ENCODE data around the gene KCNH8.
A peak's percentile ranks its signal among the peaks of the same experiment; 100 is the strongest.

The KCNH8 gene

GRCh38 chr3:19506171-19506570 is 357.9 kb downstream of the KCNH8 start:
- DNase-seq = no peak

DNA sequence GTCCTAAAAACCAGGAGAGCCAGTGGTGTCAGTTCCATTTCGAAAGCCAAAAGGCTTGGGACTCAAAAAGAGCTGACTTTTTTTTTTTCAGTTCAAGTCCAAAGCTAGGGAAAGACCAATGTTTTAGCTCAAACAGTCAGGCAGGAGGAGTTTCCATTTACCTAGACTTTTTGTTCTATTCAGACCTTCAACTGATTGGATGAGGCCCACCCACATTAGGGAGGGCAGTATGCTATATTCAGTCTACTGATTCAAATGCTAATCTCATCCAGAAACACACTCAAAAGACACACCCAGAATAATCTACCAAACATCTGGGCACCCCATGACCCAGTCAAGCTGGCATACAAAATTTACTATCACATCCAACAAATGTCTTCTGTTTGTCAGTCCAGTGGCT is 374.0 kb downstream of the KCNH8 start:
- DNase-seq = no peak

DNA sequence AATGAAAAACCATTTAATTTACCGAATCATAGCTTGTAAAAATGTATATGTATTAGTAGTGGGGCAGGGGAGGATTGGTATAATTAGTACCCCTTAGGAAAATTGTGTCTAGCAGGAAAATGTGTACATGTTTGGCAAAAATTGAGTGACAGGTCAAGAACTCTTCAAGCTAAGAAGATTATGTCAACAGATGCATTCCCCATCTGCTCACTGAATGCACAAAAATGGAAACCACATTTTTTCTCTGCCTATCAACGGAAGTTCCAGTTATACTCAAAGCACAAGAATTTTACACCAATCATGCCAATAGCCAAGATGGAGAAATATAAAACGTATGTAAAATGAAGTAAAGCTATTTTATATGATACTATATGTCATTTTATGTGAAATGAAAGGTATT is 377.8 kb downstream of the KCNH8 start:
- DNase-seq = no peak

- DNase-seq = no peak
Measured at GRCh38 chr3:19527746-19528145, 379.4 kb downstream of the KCNH8 start.

DNA sequence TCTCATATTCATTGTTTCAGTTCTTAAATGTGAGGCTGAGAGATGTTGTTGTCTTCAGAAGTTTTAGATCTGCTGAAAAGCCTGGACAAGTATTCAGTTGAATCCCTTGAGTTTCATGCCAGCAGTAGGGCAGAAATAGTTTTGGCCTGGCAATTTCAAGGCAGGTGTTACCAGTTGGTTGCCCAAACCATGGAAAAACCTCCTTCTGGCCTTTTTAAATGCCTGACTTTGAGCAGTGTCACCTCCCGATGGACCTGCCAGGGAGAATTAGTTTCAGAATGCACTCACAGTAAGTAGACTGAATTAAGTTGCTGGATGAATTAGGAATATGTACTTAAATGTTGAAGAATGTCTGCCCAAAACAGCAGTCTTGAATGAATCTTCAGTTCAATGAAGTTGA is 383.1 kb downstream of the KCNH8 start:
- DNase-seq = no peak

- no peak for DNase-seq
Measured at GRCh38 chr3:19539518-19540392, 391.4 kb downstream of the KCNH8 start.

GRCh38 chr3:19540464-19540863 is 392.2 kb downstream of the KCNH8 start:
- DNase-seq = no peak

- DNase-seq = no peak
Measured at GRCh38 chr3:19541284-19541683, 393.0 kb downstream of the KCNH8 start.

GRCh38 chr3:19543212-19543841 is 395.0 kb downstream of the KCNH8 start:
- peak; percentile 17 for DNase-seq

DNA sequence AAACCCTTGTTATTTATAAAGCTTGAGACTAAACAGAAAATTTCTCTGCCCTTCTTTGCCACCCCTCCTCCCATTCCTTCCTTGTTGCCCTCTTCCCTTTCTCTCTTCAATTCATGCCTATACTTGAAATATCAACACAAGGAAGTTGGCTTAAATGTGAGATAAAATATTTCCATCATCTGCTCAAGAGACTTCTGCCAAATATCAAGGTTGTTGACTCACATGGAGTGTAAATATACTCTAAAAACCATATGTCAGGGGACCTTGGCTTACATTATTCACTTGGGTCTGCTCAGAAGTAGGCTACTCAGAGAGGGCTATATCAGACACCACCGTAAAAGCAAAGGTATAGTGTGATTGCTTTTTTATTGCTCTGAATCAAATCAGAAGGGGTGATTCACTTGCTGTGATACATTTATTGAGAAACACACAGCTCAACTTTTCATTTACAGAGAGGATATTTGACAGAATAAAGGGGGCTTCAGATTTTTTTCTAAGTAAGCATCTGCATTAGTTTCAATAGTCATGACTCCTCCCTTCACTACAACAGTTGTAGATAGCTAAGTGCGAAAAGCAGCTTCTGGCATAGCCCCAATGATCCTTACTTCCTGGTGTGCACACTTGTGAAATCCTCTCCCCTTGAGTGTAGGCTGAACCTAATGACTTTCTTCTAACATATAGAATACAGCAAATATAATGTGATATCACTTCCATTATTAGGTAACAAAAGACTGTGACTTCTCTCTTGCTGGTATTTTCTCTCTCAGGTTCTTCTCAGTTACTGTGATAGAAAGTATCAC is 399.6 kb downstream of the KCNH8 start:
- DNase-seq = no peak

DNA sequence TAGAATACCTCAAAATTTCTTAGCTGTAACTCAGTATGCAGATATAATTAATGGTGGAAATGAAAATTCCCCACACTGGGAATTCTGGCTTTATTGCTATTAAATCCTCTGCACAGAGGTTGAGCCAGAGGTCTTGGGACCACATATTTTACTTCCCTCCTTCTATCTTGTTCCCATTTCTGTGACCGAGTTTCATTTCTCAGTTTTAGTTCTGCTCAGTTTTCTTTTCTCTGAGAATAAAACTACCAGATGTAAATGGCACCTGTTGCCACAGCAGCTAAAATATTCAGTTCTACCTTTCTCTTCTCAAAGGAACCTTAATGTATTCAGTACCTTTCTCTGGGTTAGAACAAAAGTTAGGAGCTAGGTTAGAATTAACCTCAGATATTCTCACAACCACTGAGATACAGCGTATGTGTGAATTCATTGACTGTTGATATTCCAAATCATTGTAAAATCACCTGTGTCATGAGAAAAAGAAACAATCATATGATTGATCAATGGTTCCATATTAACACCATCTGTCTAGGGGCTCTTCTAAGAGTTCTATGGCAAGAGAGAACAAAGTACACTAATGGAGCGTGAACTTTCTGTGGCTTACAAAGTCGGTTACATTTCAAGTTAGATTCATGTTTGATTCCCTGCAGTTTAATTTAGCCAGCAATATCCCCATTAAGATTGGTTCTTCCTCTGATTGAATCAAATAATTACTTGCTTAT is 411.6 kb downstream of the KCNH8 start:
- no peak for DNase-seq

DNA sequence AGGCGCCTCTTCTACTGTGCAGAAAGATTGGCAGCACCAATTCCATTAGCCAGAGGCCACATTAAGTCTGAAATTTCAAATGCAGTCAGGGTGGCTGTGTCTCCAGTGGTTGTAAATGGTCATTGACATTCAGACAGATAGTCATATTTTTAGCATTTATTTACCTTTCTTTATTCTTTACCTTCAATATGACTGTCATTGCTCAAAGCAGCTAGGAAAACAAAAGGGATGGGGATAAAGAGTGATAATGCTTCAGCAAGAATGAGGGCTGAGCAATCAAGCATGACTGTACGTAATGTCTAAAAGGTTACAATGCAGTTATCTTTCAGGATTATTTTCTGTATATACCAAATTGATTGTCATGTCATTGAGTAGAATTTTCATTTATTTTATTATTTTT is 425.3 kb downstream of the KCNH8 start:
- no peak for DNase-seq

GRCh38 chr3:19574268-19574667 is 426.0 kb downstream of the KCNH8 start:
- DNase-seq = no peak

DNA sequence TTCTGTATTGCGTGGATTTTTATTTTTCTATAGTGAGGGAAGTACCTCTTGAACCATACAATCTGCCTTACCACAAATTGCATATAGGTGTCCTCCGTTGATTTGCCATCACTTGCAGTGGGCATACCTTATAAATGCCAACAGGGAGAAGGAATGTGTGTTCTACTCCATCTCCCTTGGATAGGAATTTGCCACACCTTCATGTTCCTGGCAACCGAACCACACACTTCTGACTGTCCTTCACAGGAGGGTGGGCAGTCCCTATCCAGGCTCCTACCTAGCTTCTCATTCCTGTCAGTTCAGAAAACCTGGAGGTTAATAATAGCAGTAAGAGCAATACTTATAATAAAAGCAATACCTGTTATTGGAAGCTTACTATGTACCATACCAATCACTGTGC is 428.0 kb downstream of the KCNH8 start:
- DNase-seq = no peak

Data from right hindlimb (tissue), 1 donor.